Ovary (tissue), 3 donors: ENCODE results near the gene CDK6.

ENCODE experiments used
- EP300 ChIP-seq: sonication (generic); formaldehyde crosslinking; IDR thresholded peaks from one replicate; pipeline ENCODE4 v1.6.1; 2017; ENCODE audit warnings: antibody characterized with exemption
- POLR2A ChIP-seq: fragments of 450-650 bp; IDR thresholded peaks from one replicate; pipeline ENCODE4 v1.6.1; 2017; ENCODE audit warnings: antibody characterized with exemption, mild to moderate bottlenecking, moderate library complexity
- TF ChIP-seq, protein P1 (sequence below), 3 donors: fragments of 450-650 bp in 2 of 3; fragments of 200-600 bp in 1 of 3; IDR thresholded peaks; one replicate each; pipeline versions ENCODE4 v1.5.1 to v1.8.0; 2016 to 2022; ENCODE audit warnings: antibody characterized with exemption in 3 of 3, mild to moderate bottlenecking in 1 of 3
- donor health status: DM: no; HTN: no; CAD: no.

DNA sequence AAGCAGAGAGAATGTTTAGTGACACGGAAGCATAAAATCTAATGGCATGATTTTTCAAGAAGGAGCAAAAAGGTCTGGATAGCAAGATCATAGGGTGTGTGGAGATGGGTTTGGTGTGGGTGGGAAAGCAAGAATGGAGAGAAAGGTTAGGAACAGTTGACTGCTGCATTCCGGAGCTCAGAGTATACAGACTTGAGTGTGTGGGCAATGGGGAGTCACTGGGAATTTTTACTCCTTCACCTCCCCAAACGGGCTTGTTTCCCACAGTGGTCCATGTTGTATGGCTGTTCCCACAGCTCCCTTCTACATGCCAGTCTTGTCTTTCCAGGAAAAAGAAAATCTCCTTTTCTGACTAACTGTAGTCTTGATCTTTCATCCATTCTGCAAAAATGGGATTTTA, 122.1 kb downstream of the CDK6 start:
- TF ChIP-seq, protein P1, sequence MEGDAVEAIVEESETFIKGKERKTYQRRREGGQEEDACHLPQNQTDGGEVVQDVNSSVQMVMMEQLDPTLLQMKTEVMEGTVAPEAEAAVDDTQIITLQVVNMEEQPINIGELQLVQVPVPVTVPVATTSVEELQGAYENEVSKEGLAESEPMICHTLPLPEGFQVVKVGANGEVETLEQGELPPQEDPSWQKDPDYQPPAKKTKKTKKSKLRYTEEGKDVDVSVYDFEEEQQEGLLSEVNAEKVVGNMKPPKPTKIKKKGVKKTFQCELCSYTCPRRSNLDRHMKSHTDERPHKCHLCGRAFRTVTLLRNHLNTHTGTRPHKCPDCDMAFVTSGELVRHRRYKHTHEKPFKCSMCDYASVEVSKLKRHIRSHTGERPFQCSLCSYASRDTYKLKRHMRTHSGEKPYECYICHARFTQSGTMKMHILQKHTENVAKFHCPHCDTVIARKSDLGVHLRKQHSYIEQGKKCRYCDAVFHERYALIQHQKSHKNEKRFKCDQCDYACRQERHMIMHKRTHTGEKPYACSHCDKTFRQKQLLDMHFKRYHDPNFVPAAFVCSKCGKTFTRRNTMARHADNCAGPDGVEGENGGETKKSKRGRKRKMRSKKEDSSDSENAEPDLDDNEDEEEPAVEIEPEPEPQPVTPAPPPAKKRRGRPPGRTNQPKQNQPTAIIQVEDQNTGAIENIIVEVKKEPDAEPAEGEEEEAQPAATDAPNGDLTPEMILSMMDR (IDR thresholded peaks at IDR 0.05), result no peak
- no peak for TF ChIP-seq POLR2A
- TF ChIP-seq EP300, result no peak
